HUES48 (cell line): ENCODE results near the gene UQCR10.
"Not testable (repeated sequence)": the region's sequence is repeated elsewhere in the genome, so short reads cannot be mapped to it uniquely, and the experiment has no call there.

Experiments
- H3K27ac ChIP-seq: one replicate; pipeline ENCODE4 v1.7.0; 2013; ENCODE audit warnings: low read depth, low read length, inconsistent platforms
- H3K27me3 ChIP-seq: 2 replicates; pipeline ENCODE4 v1.6.1; 2013; ENCODE audit warnings: mild to moderate bottlenecking, low read length; ENCODE audit not compliant: control insufficient read depth, insufficient read depth
- H3K36me3 ChIP-seq: 2 replicates; pipeline ENCODE4 v1.6.1; 2013; ENCODE audit warnings: low read length; ENCODE audit not compliant: control insufficient read depth, insufficient read depth
- H3K4me1 ChIP-seq: 2 replicates; pipeline ENCODE4 v1.6.1; 2013; ENCODE audit warnings: mild to moderate bottlenecking, low read length; ENCODE audit not compliant: control insufficient read depth, insufficient read depth
- H3K4me3 ChIP-seq: 2 replicates; pipeline ENCODE4 v1.5.1; 2013; ENCODE audit warnings: mild to moderate bottlenecking, low read depth, low read length
- H3K9ac ChIP-seq: 2 replicates; pipeline ENCODE4 v1.6.1; 2013; ENCODE audit warnings: mild to moderate bottlenecking, low read depth, low read length, moderate library complexity
- H3K9me3 ChIP-seq: 2 replicates; pipeline ENCODE4 v1.6.1; 2013; ENCODE audit warnings: low read length; ENCODE audit not compliant: control insufficient read depth, insufficient read depth

Gene UQCR10

GRCh38 chr22:29751669-29752068, 15.5 kb upstream of the UQCR10 start:
- Histone ChIP-seq H3K27ac (no peak overlapping the region), H3K36me3 (0 out of 2 replicates have a peak, but pooled peaks cover 3% of the 10 kb centered on the region), H3K9ac (no peak overlapping the region), H3K27me3 (no peaks in the 10 kb centered on the region), H3K9me3 (no peaks in the 10 kb centered on the region), H3K4me3 (no peak overlapping the region), H3K4me1 (no peaks in the 10 kb centered on the region)

DNA sequence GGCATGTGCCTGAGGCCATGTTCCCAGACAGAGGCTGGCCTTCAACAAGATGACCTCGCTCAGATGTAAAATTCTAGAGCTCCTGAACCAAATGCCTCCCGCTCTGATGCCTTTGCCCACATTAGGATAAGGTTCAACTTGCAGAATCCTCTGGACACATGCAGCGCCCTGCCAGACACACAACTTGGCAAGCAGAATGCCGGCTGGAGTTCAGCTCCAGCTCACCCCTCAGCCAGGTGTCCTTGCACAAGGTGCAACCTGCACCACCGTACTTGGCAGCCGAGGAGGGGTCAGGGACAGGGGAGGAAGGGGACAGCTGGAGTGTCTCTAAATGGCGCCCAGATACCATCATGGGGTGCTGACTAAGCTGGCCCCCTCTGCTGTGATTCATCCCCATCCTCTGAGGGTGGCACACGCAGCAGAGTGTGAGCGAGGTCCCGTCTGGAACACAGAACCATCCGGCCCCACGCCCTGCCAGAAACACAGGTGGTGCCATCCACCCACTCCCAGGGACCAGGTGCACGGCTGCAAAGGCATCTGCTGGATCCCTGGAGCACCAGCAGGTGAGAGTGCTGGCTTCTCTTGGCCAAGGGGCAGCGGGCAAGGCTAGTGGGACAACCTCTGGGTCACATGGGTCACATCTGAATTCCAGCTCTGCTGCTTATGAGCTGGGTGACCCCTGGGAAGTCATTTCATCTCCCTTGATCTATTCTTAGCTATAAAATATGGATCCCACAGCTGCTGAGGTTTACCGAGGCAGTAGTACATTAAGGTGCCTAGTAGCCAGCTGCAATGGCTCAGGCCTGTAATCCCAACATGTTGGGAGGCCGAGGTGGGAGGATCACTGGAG, 13.1 kb upstream of the UQCR10 start:
- H3K9ac ChIP-seq = no peak overlapping the region
- no peaks in the 10 kb centered on the region for H3K4me1 ChIP-seq

DNA sequence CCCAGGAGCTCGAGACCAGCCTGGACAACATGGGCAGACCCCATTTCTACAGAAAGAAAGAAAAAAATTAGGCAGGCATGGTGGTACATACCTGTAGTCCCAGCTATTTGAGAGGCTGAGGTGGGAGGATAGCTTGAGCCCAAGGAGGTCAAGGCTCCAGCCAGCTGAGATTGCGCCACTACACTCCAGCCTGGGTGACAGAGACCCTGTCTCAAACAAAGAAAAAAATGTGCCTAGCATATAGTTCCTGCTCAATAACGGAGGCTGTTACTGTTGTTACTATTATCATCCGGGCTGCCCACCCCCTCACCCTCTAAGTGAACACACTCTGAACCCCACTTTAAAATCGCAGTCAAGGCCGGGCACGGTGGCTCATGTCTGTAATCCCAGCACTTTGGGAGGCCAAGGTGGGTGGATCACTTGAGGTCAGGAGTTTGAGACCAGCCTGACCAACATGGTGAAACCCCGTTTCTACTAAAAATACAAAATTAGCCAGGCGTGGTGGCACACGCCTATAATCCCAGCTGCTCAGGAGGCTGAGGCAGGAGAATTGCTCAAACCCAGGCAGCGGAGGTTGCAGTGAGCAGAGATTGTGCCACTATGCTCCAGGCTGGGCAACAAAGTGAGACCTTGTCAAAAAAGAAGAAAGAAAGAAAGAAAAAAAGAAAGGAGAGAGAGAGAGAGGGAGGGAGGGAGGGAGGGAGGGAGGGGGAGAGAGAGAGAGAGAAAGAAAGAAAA, 12.3 kb upstream of the UQCR10 start:
- H3K36me3 ChIP-seq, H3K9ac ChIP-seq, H3K9me3 ChIP-seq, H3K4me1 ChIP-seq, H3K27ac ChIP-seq, H3K4me3 ChIP-seq, H3K27me3 ChIP-seq: not testable (repeated sequence)

More for the DNA sequence above, 13.1 kb upstream of the UQCR10 start:
- H3K4me3 ChIP-seq = no peak overlapping the region
- H3K9me3 ChIP-seq = no peaks in the 10 kb centered on the region
- no peaks in the 10 kb centered on the region for H3K36me3 ChIP-seq
- no peaks in the 10 kb centered on the region for H3K27me3 ChIP-seq
- H3K27ac ChIP-seq = no peak overlapping the region

DNA sequence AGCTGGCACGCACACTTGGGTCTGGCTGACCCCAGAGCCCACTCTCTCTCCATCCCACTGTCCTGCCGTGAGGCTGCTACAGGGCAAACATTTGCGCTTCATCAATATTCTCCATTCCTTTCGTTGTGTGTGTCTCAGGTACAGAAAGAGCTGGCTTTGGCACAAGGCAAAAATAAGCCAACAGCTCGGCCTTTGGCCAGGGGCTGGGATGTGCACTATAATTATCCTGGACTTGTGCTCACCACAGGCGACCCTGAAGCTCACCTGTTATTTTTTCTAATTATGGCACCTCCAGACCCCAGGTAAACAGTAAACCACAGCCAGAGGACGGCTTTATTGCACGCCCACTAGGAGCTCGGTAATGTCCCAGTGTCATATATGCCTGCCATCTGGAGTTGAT, 11.3 kb upstream of the UQCR10 start:
- no peak overlapping the region for H3K9ac ChIP-seq
- H3K4me1 ChIP-seq = no peaks in the 10 kb centered on the region
- H3K27me3 ChIP-seq = no peaks in the 10 kb centered on the region
- H3K9me3 ChIP-seq = no peaks in the 10 kb centered on the region
- H3K27ac ChIP-seq = no peak overlapping the region
- no peaks in the 10 kb centered on the region for H3K36me3 ChIP-seq
- H3K4me3 ChIP-seq = no peak overlapping the region

GRCh38 chr22:29756341-29756740, 10.8 kb upstream of the UQCR10 start:
- Histone ChIP-seq H3K4me3 (no peak overlapping the region), H3K9me3 (no peaks in the 10 kb centered on the region), H3K27me3 (no peaks in the 10 kb centered on the region), H3K9ac (no peak overlapping the region), H3K27ac (no peak overlapping the region), H3K4me1 (no peaks in the 10 kb centered on the region), H3K36me3 (no peaks in the 10 kb centered on the region)

- Histone ChIP-seq H3K9ac (no peak overlapping the region), H3K27me3 (no peaks in the 10 kb centered on the region), H3K9me3 (no peaks in the 10 kb centered on the region), H3K36me3 (no peaks in the 10 kb centered on the region), H3K4me3 (no peak overlapping the region), H3K4me1 (no peaks in the 10 kb centered on the region), H3K27ac (no peak overlapping the region)
These were observed 10.1 kb upstream of the UQCR10 start for GRCh38 chr22:29757096-29757495.

DNA sequence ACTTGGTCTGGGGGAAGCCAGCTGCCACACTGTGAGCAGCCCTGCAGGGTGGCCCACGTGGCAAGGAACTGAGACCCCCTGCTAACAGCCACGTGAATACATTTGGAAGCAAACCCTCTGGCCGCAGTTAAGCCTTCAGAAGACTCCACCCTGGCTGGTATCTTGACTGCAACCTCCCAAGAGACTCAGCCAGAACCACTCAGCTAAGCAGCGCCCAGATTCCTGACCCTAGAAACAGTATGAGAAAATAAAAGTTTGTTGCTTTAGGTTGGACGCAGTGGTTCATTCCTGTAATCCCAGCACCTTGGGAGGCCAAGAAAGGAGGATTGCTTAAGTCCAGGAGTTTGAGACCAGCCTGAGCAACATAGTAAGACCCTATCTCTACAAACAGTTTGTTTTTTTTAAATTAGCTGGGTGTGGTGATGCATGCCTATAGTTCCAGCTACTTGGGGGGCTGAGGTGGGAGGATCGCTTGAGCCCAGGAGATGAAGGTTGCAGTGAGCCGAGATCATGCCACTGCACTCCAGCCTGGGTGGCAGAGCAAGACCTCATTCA, 9.0 kb upstream of the UQCR10 start:
- Histone ChIP-seq H3K4me1 (no peaks in the 10 kb centered on the region), H3K4me3 (no peak overlapping the region), H3K27ac (peak overlapping the region; percentile 24), H3K9me3 (no peaks in the 10 kb centered on the region), H3K36me3 (no peaks in the 10 kb centered on the region), H3K27me3 (no peaks in the 10 kb centered on the region), H3K9ac (no peak overlapping the region)

DNA sequence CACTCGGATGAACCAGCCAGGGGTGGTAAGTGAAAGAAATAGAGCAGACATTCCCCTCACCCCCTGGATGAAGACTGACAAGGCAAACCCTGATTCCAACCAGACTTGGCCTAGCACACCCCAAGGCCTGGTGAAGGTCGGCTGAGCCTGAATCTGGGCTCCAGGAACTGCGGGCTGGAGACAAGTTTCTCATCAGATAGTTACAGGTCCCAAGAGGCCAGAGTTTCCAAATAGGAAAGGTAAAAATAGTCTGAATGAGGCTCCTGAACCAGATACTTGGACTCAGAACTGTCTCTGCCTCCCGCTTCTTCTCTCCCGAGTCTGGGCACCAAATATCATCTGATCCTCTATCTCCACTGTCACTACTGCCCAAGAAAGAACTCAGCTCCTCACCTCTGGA, 8.2 kb upstream of the UQCR10 start:
- Histone ChIP-seq H3K4me1 (no peaks in the 10 kb centered on the region), H3K4me3 (no peak overlapping the region), H3K27ac (no peak overlapping the region), H3K27me3 (no peaks in the 10 kb centered on the region), H3K36me3 (no peaks in the 10 kb centered on the region), H3K9me3 (no peaks in the 10 kb centered on the region), H3K9ac (no peak overlapping the region)

DNA sequence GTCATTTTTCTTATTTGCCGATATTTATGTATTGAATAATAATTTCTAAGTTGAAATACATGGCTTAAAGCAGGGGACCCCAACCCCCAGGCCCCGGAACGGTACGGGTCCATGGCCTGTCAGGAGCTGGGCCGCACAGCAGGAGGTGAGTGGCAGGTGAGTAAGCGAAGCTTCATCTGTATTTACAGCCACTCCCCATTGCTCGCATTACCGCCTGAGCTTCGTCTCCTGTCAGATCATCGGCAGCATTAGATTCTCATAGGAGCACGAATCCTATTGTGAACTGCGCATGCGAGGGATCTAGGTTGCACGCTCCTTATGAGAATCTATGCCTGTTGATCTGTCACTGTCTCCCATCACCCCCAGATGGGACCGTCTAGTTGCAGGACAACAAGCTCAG, 4.9 kb upstream of the UQCR10 start:
- Histone ChIP-seq H3K36me3 (no peaks in the 10 kb centered on the region), H3K4me1 (peaks cover 5% of the 10 kb centered on the region; the same call in 1 of the 2 replicates), H3K27ac (no peak overlapping the region), H3K9ac (no peak overlapping the region), H3K27me3 (no peaks in the 10 kb centered on the region), H3K4me3 (no peak overlapping the region), H3K9me3 (no peaks in the 10 kb centered on the region)

DNA sequence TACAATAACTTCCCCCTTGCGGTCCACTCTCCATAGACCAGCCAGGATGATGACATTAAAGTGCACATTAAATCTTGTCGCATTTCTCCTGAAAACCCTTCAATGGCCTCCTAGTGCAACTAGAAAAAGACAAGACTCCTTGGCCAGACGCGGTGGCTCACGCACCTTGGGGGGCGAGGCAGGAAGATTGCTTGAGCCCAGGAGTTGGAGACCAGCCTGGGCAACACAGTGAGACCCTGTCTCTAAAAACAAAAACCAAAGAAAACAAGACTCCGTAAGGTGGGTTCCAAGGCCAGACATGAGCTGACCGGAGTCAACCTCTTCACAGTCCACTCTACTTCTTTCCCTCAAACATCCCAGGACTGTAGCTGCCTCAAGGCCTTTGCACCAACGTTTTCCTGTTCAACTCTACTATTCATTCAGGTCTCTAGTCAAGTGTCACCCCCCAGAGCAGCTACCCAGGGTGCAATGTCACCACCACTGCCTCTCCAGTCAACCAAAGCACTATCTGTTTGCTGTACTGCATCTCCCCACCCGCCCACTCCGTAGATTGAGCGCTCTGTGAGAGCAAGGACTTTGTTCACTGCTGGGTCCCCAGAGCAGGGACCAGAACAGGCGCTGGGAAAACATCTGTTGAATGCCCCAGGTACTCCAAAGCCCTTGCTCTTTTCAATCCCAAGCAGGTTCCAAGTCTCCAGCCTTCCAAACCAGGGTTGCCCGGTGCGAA, 1.1 kb upstream of the UQCR10 start:
- Histone ChIP-seq H3K4me3 (peak overlapping the region; percentile 98), H3K4me1 (peaks cover 10% of the 10 kb centered on the region), H3K27ac (peak overlapping the region; percentile 91), H3K27me3 (no peaks in the 10 kb centered on the region), H3K9ac (peak overlapping the region; percentile 61), H3K36me3 (peaks cover 20% of the 10 kb centered on the region), H3K9me3 (no peaks in the 10 kb centered on the region)
